Liver (tissue), 9 donors: ENCODE data around the gene FRMPD4. TPM values are rescaled to one million over a fixed set of nuclear protein-coding genes. Genes with fewer than 3 reads are reported as not detected.

Experiments
- DNase-seq: peaks from one replicate; pipeline ENCODE4 v3.0.0-alpha.2; 2017; ENCODE audit warnings: low spot score
- H3K27ac ChIP-seq, 2 donors: one replicate each; pipeline ENCODE4 v1.7.0; 2013; ENCODE audit warnings: inconsistent platforms in 2 of 2, low read length in 2 of 2, control low read depth in 1 of 2, low read depth in 1 of 2, mild to moderate bottlenecking in 1 of 2
- H3K27me3 ChIP-seq, 4 donors: one replicate each; pipeline versions ENCODE4 v1.6.1 to v1.7.0; 2013; ENCODE audit warnings: low read length in 3 of 4, inconsistent platforms in 1 of 4, mild to moderate bottlenecking in 1 of 4, moderate library complexity in 1 of 4; ENCODE audit not compliant: control insufficient read depth in 4 of 4, insufficient read depth in 4 of 4
- H3K36me3 ChIP-seq, 4 donors: one replicate each; pipeline versions ENCODE4 v1.6.1 to v1.7.0; 2013; ENCODE audit warnings: low read length in 3 of 4, mild to moderate bottlenecking in 3 of 4, low read depth in 1 of 4, moderate library complexity in 1 of 4; ENCODE audit not compliant: control insufficient read depth in 4 of 4, insufficient read depth in 3 of 4
- H3K4me1 ChIP-seq, 4 donors: one replicate each; pipeline versions ENCODE4 v1.6.1 to v1.7.0; 2013; ENCODE audit warnings: low read length in 3 of 4, mild to moderate bottlenecking in 3 of 4, moderate library complexity in 1 of 4; ENCODE audit not compliant: control insufficient read depth in 4 of 4, insufficient read depth in 4 of 4
- H3K4me3 ChIP-seq, 3 donors: one replicate each; pipeline versions ENCODE4 v1.6.1 to v1.7.0; 2013; ENCODE audit warnings: low read length in 3 of 3, control low read depth in 1 of 3, low read depth in 1 of 3, mild to moderate bottlenecking in 1 of 3
- H3K9ac ChIP-seq, 2 donors: one replicate each; pipeline ENCODE4 v1.7.0; 2013; ENCODE audit warnings: low read length in 2 of 2, mild to moderate bottlenecking in 2 of 2, moderate library complexity in 2 of 2, control low read depth in 1 of 2, low read depth in 1 of 2
- H3K9me3 ChIP-seq, 4 donors: one replicate each; pipeline versions ENCODE4 v1.6.1 to v1.7.0; 2013; ENCODE audit warnings: low read length in 3 of 4; ENCODE audit not compliant: control insufficient read depth in 4 of 4
- EGR1 ChIP-seq, 2 donors: IDR thresholded peaks; 2 replicates each; pipeline ENCODE4 v1.6.1; 2016 to 2018; ENCODE audit warnings: antibody characterized with exemption in 2 of 2, low read depth in 2 of 2
- FOXA1 ChIP-seq: IDR thresholded peaks from 2 replicates; pipeline ENCODE4 v1.6.1; 2016; ENCODE audit warnings: antibody characterized with exemption
- HNF4G ChIP-seq: IDR thresholded peaks from 2 replicates; pipeline ENCODE4 v1.6.1; 2016; ENCODE audit warnings: antibody characterized with exemption
- JUND ChIP-seq, 2 donors: IDR thresholded peaks; 2 replicates each; pipeline ENCODE4 v1.6.1; 2016; ENCODE audit warnings: antibody characterized with exemption in 2 of 2
- RXRA ChIP-seq, 2 donors: IDR thresholded peaks; 2 replicates each; pipeline ENCODE4 v1.6.1; 2017 to 2018; ENCODE audit warnings: antibody characterized with exemption in 2 of 2, mild to moderate bottlenecking in 1 of 2
- SP1 ChIP-seq: IDR thresholded peaks from 2 replicates; pipeline ENCODE4 v1.6.1; 2018; ENCODE audit warnings: antibody characterized with exemption, mild to moderate bottlenecking
- WGBS: extraction: QIAGEN DNeasy Blood & Tissue Kit; methylation state at CpG from one replicate; pipeline ENCODE4 v1.1.7; 2013; 5-methylcytosine and 5-hydroxymethylcytosine counted together
- polyA plus RNA-seq, 2 donors: library from polyadenylated mRNA; stranded (reverse) in 1 of 2; unstranded in 1 of 2; fragments of 200-250 nt in 1 of 2; fragments of >200 nt in 1 of 2; fragmentation: Nextera tagmentation in 1 of 2; extraction: Ambion mirVana in 1 of 2; gene quantifications; one replicate each; pipeline versions ENCODE4 v1.2.1 to v1.2.3, GENCODE V29; 2013 to 2015
- total RNA-seq, 2 donors: library from RNA; depleted of rRNA; stranded (reverse); fragments of >200 nt; gene quantifications; one replicate each; pipeline ENCODE4 v1.2.3, GENCODE V29; 2014
- TF ChIP-seq, protein P1 (sequence below): IDR thresholded peaks from 2 replicates; pipeline ENCODE4 v1.6.1; 2016; ENCODE audit warnings: antibody characterized with exemption
- TF ChIP-seq, protein P2 (sequence below): IDR thresholded peaks from 2 replicates; pipeline ENCODE4 v1.6.1; 2016; ENCODE audit warnings: antibody characterized with exemption
- TF ChIP-seq, protein P3 (sequence below): IDR thresholded peaks from 2 replicates; pipeline ENCODE4 v1.6.1; 2016; ENCODE audit warnings: antibody characterized with exemption
- TF ChIP-seq, protein P4 (sequence below): IDR thresholded peaks from 2 replicates; pipeline ENCODE4 v1.6.1; 2016; ENCODE audit warnings: antibody characterized with exemption, mild to moderate bottlenecking
- TF ChIP-seq, protein P5 (sequence below): fragments of 150-350 bp; IDR thresholded peaks from 2 replicates; pipeline ENCODE4 v1.5.1; 2017; ENCODE audit warnings: improper control_type of control experiment, low read depth, low read length; ENCODE audit not compliant: missing input control
- donor health status: healthy.
- donor health status: healthy.
- donor health status: healthy.
- donor health status: healthy.
- donor health status: healthy.

FRMPD4 gene
- total and polyA plus RNA-seq, 4 donors, result 0.01 to 0.08 (median 0.03) TPM; not detected in 1

DNA sequence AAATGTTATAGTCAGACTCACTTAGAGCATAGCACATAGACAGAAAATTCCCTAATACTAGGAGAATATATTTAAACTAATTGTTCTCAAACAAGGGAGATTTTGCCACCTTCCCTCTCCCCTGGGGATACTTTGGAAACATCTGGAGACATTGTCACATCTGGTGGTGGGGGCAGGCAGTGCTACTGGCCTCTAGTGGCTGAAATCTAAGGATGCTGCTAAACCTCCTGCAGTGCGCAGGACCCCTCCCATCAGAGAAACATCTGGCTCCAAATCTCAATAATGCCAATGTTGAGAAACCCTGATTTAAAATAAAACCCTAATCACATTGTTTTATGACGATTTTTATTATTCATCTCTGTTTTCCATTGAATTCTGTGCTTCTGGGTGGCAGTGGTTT lies 244.9 kb downstream of the FRMPD4 start:
- Histone ChIP-seq H3K36me3 (no peaks in the 10 kb centered on the region), H3K4me3 (no peak overlapping the region), H3K9ac (no peak overlapping the region), H3K27ac (no peak overlapping the region), H3K4me1 (no peaks in the 10 kb centered on the region), H3K9me3 (no peaks in the 10 kb centered on the region), H3K27me3 (no peaks in the 10 kb centered on the region)
- no peak for DNase-seq
- TF ChIP-seq HNF4G, result no peak
- TF ChIP-seq, protein P1, sequence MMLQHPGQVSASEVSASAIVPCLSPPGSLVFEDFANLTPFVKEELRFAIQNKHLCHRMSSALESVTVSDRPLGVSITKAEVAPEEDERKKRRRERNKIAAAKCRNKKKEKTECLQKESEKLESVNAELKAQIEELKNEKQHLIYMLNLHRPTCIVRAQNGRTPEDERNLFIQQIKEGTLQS, result no peak
- TF ChIP-seq FOXA1, result no peak
- TF ChIP-seq, protein P2, sequence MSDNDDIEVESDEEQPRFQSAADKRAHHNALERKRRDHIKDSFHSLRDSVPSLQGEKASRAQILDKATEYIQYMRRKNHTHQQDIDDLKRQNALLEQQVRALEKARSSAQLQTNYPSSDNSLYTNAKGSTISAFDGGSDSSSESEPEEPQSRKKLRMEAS, result no peak
- TF ChIP-seq, protein P3, sequence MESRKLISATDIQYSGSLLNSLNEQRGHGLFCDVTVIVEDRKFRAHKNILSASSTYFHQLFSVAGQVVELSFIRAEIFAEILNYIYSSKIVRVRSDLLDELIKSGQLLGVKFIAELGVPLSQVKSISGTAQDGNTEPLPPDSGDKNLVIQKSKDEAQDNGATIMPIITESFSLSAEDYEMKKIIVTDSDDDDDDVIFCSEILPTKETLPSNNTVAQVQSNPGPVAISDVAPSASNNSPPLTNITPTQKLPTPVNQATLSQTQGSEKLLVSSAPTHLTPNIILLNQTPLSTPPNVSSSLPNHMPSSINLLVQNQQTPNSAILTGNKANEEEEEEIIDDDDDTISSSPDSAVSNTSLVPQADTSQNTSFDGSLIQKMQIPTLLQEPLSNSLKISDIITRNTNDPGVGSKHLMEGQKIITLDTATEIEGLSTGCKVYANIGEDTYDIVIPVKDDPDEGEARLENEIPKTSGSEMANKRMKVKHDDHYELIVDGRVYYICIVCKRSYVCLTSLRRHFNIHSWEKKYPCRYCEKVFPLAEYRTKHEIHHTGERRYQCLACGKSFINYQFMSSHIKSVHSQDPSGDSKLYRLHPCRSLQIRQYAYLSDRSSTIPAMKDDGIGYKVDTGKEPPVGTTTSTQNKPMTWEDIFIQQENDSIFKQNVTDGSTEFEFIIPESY, result no peak
- TF ChIP-seq JUND (IDR thresholded peaks at IDR 0.05), result no peak
- TF ChIP-seq, protein P4, sequence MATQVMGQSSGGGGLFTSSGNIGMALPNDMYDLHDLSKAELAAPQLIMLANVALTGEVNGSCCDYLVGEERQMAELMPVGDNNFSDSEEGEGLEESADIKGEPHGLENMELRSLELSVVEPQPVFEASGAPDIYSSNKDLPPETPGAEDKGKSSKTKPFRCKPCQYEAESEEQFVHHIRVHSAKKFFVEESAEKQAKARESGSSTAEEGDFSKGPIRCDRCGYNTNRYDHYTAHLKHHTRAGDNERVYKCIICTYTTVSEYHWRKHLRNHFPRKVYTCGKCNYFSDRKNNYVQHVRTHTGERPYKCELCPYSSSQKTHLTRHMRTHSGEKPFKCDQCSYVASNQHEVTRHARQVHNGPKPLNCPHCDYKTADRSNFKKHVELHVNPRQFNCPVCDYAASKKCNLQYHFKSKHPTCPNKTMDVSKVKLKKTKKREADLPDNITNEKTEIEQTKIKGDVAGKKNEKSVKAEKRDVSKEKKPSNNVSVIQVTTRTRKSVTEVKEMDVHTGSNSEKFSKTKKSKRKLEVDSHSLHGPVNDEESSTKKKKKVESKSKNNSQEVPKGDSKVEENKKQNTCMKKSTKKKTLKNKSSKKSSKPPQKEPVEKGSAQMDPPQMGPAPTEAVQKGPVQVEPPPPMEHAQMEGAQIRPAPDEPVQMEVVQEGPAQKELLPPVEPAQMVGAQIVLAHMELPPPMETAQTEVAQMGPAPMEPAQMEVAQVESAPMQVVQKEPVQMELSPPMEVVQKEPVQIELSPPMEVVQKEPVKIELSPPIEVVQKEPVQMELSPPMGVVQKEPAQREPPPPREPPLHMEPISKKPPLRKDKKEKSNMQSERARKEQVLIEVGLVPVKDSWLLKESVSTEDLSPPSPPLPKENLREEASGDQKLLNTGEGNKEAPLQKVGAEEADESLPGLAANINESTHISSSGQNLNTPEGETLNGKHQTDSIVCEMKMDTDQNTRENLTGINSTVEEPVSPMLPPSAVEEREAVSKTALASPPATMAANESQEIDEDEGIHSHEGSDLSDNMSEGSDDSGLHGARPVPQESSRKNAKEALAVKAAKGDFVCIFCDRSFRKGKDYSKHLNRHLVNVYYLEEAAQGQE, result no peak
- TF ChIP-seq SP1, result no peak
- WGBS, result 47% methylated on average over 2 of the region's 2 CpGs

DNA sequence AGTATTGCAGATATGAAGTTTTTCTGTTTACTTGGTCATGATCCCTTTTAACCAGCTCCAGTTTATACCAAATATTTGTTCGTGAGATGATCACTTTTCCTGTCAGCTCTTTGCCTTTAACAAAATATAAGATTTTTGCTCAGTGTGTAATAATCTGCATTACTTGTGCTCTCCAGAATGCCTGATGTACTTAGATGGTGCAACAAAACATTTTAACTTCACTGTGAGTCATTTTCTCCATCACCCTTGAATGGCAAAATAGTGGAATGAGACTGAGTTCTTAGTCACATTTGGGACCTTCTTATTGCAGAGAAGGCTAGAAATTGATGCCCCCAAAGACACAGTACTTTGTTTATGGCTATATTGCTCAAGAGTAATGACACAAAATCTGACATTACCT lies 252.0 kb downstream of the FRMPD4 start:
- no peak for DNase-seq
- H3K36me3 ChIP-seq, result no peaks in the 10 kb centered on the region
- no peak overlapping the region for H3K4me3 ChIP-seq
- H3K27me3 ChIP-seq, result no peaks in the 10 kb centered on the region
- no peak for TF ChIP-seq JUND (IDR thresholded peaks at IDR 0.05)
- no peak for TF ChIP-seq RXRA (IDR thresholded peaks at IDR 0.05)
- TF ChIP-seq, protein P5, sequence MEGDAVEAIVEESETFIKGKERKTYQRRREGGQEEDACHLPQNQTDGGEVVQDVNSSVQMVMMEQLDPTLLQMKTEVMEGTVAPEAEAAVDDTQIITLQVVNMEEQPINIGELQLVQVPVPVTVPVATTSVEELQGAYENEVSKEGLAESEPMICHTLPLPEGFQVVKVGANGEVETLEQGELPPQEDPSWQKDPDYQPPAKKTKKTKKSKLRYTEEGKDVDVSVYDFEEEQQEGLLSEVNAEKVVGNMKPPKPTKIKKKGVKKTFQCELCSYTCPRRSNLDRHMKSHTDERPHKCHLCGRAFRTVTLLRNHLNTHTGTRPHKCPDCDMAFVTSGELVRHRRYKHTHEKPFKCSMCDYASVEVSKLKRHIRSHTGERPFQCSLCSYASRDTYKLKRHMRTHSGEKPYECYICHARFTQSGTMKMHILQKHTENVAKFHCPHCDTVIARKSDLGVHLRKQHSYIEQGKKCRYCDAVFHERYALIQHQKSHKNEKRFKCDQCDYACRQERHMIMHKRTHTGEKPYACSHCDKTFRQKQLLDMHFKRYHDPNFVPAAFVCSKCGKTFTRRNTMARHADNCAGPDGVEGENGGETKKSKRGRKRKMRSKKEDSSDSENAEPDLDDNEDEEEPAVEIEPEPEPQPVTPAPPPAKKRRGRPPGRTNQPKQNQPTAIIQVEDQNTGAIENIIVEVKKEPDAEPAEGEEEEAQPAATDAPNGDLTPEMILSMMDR, result no peak
- TF ChIP-seq, protein P3, result no peak
- no peak for TF ChIP-seq EGR1 (IDR thresholded peaks at IDR 0.05; ENCODE audit: low read depth in 2 of 2)
- no peaks in the 10 kb centered on the region for H3K4me1 ChIP-seq
- 74% methylated on average over 1 of the region's 1 CpG for WGBS
- H3K9me3 ChIP-seq, result peaks cover 0 to 3% (median 0%) of the 10 kb centered on the region in 4 donors
- no peak overlapping the region for H3K9ac ChIP-seq
- H3K27ac ChIP-seq, result no peak overlapping the region
